ENCODE data around the gene CHTF8. TPM values are rescaled to one million over a fixed set of nuclear protein-coding genes. Genes with fewer than 3 reads are reported as not detected.

The CHTF8 gene
- total RNA-seq, 2 donors from 2014 or later: 63.7 to 99.5 TPM

DNA sequence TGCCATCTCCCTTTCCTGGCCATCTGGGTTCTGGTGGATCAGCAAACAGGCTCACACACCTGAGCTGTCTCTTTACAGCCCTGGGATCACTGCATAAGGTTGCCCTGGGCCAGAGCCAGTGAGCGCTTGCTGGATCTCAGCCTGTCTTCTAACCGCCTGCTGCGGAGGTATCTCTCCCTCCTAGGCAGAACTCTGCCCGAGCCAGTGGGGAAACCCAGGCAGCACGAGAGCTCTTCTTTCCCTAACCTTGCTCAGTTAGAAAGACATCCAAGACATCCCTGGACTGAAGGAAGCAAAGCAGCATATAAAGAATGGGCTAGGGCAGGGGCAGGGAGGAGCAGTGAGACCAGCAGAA is 20.5 kb downstream of the CHTF8 start:
- no peak for ATAC-seq (ENCODE audit: insufficient number of reproducible peaks, low FRiP score, low read depth)
- H3K36me3 ChIP-seq: peaks cover 34% of the 10 kb centered on the region
- H3K4me1 ChIP-seq (ENCODE audit: control insufficient read depth in 1 of 2, low read depth in 2 of 2): peaks cover 11 to 18% of the 10 kb centered on the region in 2 donors
- H3K4me3 ChIP-seq: no peak overlapping the region
- no peaks in the 10 kb centered on the region for H3K9me3 ChIP-seq
- H3K27ac ChIP-seq: no peak overlapping the region
- DNase-seq (ENCODE audit: low spot score): no peak
- H3K27me3 ChIP-seq (replicated peaks; ENCODE audit: insufficient read depth): no peaks in the 10 kb centered on the region
- TF ChIP-seq, protein P1, sequence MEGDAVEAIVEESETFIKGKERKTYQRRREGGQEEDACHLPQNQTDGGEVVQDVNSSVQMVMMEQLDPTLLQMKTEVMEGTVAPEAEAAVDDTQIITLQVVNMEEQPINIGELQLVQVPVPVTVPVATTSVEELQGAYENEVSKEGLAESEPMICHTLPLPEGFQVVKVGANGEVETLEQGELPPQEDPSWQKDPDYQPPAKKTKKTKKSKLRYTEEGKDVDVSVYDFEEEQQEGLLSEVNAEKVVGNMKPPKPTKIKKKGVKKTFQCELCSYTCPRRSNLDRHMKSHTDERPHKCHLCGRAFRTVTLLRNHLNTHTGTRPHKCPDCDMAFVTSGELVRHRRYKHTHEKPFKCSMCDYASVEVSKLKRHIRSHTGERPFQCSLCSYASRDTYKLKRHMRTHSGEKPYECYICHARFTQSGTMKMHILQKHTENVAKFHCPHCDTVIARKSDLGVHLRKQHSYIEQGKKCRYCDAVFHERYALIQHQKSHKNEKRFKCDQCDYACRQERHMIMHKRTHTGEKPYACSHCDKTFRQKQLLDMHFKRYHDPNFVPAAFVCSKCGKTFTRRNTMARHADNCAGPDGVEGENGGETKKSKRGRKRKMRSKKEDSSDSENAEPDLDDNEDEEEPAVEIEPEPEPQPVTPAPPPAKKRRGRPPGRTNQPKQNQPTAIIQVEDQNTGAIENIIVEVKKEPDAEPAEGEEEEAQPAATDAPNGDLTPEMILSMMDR (IDR thresholded peaks at IDR 0.05): no peak

DNA sequence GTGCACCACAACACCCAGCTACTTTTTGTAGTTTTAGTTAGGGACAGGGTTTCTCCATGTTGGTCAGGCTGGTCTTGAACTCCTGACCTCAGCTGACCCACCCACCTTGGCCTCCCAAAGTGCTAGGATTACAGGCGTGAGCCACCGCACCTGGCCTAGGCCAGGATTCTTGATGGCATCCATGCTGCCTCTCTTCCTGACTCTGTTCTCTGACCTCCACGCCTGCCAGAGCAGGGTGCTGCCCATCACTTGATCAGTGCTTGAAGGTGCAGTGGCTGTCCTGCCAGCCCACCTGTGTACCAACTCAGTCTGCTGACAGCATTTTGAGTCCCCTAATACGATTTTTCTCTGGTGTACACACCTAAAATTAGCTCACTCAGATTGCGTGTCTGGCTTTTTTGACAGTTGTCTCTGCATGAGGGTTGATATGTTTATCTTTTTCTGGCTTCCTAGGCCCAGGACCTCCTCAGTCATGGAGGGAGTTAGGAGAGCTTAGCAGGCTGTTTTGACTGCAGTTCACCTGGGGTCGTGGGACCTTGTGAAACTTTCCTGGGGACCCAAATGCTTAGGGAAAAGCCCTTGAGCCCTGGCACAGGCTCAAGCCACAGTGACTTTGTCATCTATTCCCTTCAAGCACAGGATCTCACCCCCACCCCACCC is 21.0 kb downstream of the CHTF8 start:
- no peak overlapping the region for H3K4me3 ChIP-seq
- ATAC-seq (ENCODE audit: insufficient number of reproducible peaks, low FRiP score, low read depth) (no peak), DNase-seq (ENCODE audit: low spot score) (no peak)
- TF ChIP-seq, protein P1 (IDR thresholded peaks at IDR 0.05): no peak
- no peaks in the 10 kb centered on the region for H3K27me3 ChIP-seq (replicated peaks; ENCODE audit: insufficient read depth)
- H3K9me3 ChIP-seq: no peaks in the 10 kb centered on the region
- peaks cover 16 to 20% of the 10 kb centered on the region in 2 donors for H3K4me1 ChIP-seq (ENCODE audit: control insufficient read depth in 1 of 2, low read depth in 2 of 2)
- H3K27ac ChIP-seq: no peak overlapping the region
- peaks cover 34% of the 10 kb centered on the region for H3K36me3 ChIP-seq

DNA sequence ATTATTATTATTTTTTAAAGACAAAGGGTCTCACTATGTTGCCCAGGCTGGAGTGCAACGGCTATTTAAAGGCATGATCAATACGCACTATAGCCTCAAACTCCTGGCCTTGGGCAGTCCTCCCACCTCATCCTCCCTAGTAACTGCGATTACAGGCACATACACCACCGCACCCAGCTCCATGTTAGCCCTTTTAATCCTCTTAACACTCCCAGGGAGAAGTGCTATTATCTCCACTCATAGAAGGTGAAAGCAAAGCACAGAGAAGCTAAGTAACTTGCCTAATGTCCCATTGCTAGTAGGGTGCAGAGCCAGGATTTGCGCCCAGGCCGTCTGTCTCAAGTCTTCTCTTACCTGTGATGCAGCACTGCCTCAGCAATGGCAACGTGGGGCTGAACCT is 22.0 kb downstream of the CHTF8 start:
- ATAC-seq (ENCODE audit: insufficient number of reproducible peaks, low FRiP score, low read depth): no peak
- Histone ChIP-seq H3K4me1 (ENCODE audit: control insufficient read depth in 1 of 2, low read depth in 2 of 2) (peaks cover 19 to 25% of the 10 kb centered on the region in 2 donors), H3K27ac (no peak overlapping the region), H3K36me3 (peaks cover 29% of the 10 kb centered on the region), H3K9me3 (no peaks in the 10 kb centered on the region), H3K27me3 (replicated peaks; ENCODE audit: insufficient read depth) (no peaks in the 10 kb centered on the region), H3K4me3 (no peak overlapping the region)
- TF ChIP-seq, protein P1 (IDR thresholded peaks at IDR 0.05): no peak
- DNase-seq (ENCODE audit: low spot score): no peak

DNA sequence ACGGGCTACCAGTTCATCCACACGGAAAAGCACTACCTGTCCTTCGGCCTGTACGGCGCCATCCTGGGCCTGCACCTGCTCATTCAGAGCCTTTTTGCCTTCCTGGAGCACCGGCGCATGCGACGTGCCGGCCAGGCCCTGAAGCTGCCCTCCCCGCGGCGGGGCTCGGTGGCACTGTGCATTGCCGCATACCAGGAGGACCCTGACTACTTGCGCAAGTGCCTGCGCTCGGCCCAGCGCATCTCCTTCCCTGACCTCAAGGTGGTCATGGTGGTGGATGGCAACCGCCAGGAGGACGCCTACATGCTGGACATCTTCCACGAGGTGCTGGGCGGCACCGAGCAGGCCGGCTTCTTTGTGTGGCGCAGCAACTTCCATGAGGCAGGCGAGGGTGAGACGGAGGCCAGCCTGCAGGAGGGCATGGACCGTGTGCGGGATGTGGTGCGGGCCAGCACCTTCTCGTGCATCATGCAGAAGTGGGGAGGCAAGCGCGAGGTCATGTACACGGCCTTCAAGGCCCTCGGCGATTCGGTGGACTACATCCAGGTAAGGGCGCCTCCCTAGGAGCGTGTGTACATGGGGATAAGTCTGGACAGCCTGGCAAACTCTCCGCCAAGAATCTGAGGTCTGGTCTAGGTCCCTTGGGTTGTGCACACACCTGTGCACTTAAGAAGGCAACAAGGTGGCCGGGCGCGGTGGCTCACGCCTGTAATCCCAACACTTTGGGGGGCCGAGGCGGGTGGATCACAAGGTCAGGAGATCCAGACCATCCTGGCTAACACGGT is 22.7 kb downstream of the CHTF8 start:
- H3K27ac ChIP-seq: no peak overlapping the region
- peaks cover 22 to 29% of the 10 kb centered on the region in 2 donors for H3K4me1 ChIP-seq (ENCODE audit: control insufficient read depth in 1 of 2, low read depth in 2 of 2)
- DNase-seq (ENCODE audit: low spot score): no peak
- H3K9me3 ChIP-seq: no peaks in the 10 kb centered on the region
- peaks cover 21% of the 10 kb centered on the region for H3K36me3 ChIP-seq
- TF ChIP-seq, protein P1 (IDR thresholded peaks at IDR 0.05): no peak
- no peak overlapping the region for H3K4me3 ChIP-seq
- no peaks in the 10 kb centered on the region for H3K27me3 ChIP-seq (replicated peaks; ENCODE audit: insufficient read depth)
- no peak for ATAC-seq (ENCODE audit: insufficient number of reproducible peaks, low FRiP score, low read depth)

DNA sequence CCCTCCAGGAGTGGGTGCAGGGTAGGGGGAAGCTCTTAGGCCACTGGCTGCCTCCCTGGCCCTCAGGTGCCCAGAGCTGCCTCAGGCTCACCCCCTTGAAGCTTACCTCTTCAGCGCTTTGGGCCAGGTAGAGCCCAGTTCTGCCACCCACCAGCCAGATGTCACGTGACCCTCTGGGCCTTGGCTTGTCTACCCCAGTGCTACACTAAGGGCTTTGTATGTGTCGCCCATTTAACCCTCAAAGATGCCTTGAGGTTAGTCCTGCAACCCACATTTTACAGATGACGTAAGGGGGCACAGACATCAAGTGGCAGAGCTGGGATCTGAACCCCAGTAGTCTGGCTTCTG is 23.5 kb downstream of the CHTF8 start:
- Histone ChIP-seq H3K36me3 (peaks cover 15% of the 10 kb centered on the region), H3K4me3 (no peak overlapping the region), H3K27ac (no peak overlapping the region), H3K9me3 (no peaks in the 10 kb centered on the region), H3K4me1 (ENCODE audit: control insufficient read depth in 1 of 2, low read depth in 2 of 2) (peaks cover 22 to 29% of the 10 kb centered on the region in 2 donors), H3K27me3 (replicated peaks; ENCODE audit: insufficient read depth) (no peaks in the 10 kb centered on the region)
- TF ChIP-seq, protein P1 (IDR thresholded peaks at IDR 0.05): no peak
- ATAC-seq (ENCODE audit: insufficient number of reproducible peaks, low FRiP score, low read depth) (no peak), DNase-seq (ENCODE audit: low spot score) (no peak)
